Measurements from ENCODE around the gene PTPN12.

DNA sequence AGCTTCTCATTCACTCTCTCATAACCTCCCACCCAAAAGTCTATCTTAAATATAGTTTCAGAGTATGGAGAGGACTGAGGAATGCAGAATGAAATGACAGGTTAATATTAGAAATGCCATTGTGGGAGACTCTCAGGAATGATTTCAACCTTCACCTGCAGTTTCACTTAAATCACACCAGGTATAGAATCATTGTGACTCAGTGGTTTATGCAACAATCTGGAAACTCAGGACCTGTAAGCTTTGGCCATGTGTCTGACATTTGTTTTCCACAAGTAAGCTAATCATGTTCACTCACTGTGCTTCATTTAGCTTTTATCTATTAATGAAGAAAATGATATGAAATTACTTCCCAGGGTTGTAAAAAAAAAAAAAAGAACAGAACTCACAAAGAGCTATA lies 8.7 kb upstream of the PTPN12 start:
- no peak for TF ChIP-seq CTCF (conservative IDR thresholded peaks at IDR 0.05; ENCODE audit: low read depth, low read length)
- TF ChIP-seq ELK1 (IDR thresholded peaks at IDR 0.05; ENCODE audit: borderline replicate concordance, low read depth, low read length), result no peak
- TF ChIP-seq POLR2A (IDR thresholded peaks at IDR 0.05; ENCODE audit: low read depth, low read length), result no peak
- TF ChIP-seq MXI1 (IDR thresholded peaks at IDR 0.05; ENCODE audit: borderline replicate concordance, low read depth, low read length), result no peak
- no peak for TF ChIP-seq USF2 (IDR thresholded peaks at IDR 0.05; ENCODE audit: low read depth, low read length)
- no peak for TF ChIP-seq NFE2L2 (IDR thresholded peaks at IDR 0.05; ENCODE audit: low read depth, low read length)
- no peak for TF ChIP-seq CEBPB (IDR thresholded peaks at IDR 0.05; ENCODE audit: low read depth, low read length)
- no peak for TF ChIP-seq SMC3 (IDR thresholded peaks at IDR 0.05; ENCODE audit: low read depth, low read length)

Data from IMR-90 (cell line).